T-helper 2 cell treated with Interferon-gamma antibody and Interleukin-4, amounts not matched to agents 100 ng/mL and 5 ng/mL, for 36 hours (primary cell): ENCODE results near the gene CDKN2A. TPM values are rescaled to one million over a fixed set of nuclear protein-coding genes. Genes with fewer than 3 reads are reported as not detected.

ENCODE experiments used
- intact Hi-C: fragments of 100-400 bp; cut with micrococcal nuclease; formaldehyde crosslinking; loops from one replicate; pipeline ENCODE4 v1.15.1; 2023
- total RNA-seq: library from RNA; stranded (reverse); gene quantifications from 2 replicates; pipeline ENCODE4 v1.2.3, GENCODE V29; 2022

Gene CDKN2A
- total RNA-seq, 1 donor from 2014 or later, result 21.2 TPM

GRCh38 chr9:21985964-21986667 lies 8.1 kb downstream of the CDKN2A start:
- intact Hi-C loops, result no loop called here

- intact Hi-C loops, result no loop called here
Measured at GRCh38 chr9:21984101-21984500, 10.1 kb downstream of the CDKN2A start.

GRCh38 chr9:21983561-21983935 lies 10.6 kb downstream of the CDKN2A start:
- intact Hi-C loops, result no loop called here

GRCh38 chr9:21982861-21983560 lies 11.2 kb downstream of the CDKN2A start:
- intact Hi-C loops, result no loop called here

GRCh38 chr9:21982391-21982790 lies 11.8 kb downstream of the CDKN2A start:
- intact Hi-C loops, result no loop called here

- intact Hi-C loops, result loop anchor here (5.0 to 10.0 kb wide), 2 partner anchors 131 to 468 kb away; partner anchors contain the start of gene DMRTA1
Measured at GRCh38 chr9:21976334-21976875, 17.8 kb downstream of the CDKN2A start.

- intact Hi-C loops, result loop anchor here (1.0 to 10.0 kb wide), 5 partner anchors 8 to 470 kb away; partner anchors contain the start of genes CDKN2A, CDKN2B-AS1 and DMRTA1
Measured at GRCh38 chr9:21974722-21975409, 19.3 kb downstream of the CDKN2A start.

GRCh38 chr9:21974343-21974721 lies 19.9 kb downstream of the CDKN2A start:
- intact Hi-C loops, result loop anchor here (10.0 kb wide), 1 partner anchor 470 kb away; the partner anchor contains the start of gene DMRTA1

GRCh38 chr9:21972361-21972760 lies 21.8 kb downstream of the CDKN2A start:
- intact Hi-C loops, result loop anchor here (10.0 kb wide), 1 partner anchor 472 kb away; the partner anchor contains the start of gene DMRTA1

GRCh38 chr9:21970800-21971640 lies 23.2 kb downstream of the CDKN2A start:
- intact Hi-C loops, result loop anchor here (10.0 kb wide), 1 partner anchor 474 kb away; the partner anchor contains the start of gene DMRTA1

GRCh38 chr9:21969951-21970799 lies 24.0 kb downstream of the CDKN2A start:
- intact Hi-C loops, result loop anchor here (1.0 to 10.0 kb wide), 2 partner anchors 35 to 475 kb away; partner anchors contain the start of gene DMRTA1

GRCh38 chr9:21969011-21969940 lies 24.9 kb downstream of the CDKN2A start:
- intact Hi-C loops, result loop anchor here (1.0 kb wide), 1 partner anchor 36 kb away; no protein-coding TSS in a partner anchor

GRCh38 chr9:21968331-21969010 lies 25.7 kb downstream of the CDKN2A start:
- intact Hi-C loops, result loop anchor here (1.0 kb wide), 2 partner anchors 21 to 37 kb away; no protein-coding TSS in a partner anchor

GRCh38 chr9:21967702-21968101 lies 26.5 kb downstream of the CDKN2A start:
- intact Hi-C loops, result loop anchor here (1.0 kb wide), 2 partner anchors 8 to 22 kb away; no protein-coding TSS in a partner anchor

- intact Hi-C loops, result loop anchor here (1.0 kb wide), 1 partner anchor 8 kb away; no protein-coding TSS in a partner anchor
Measured at GRCh38 chr9:21967169-21967568, 27.0 kb downstream of the CDKN2A start.

GRCh38 chr9:21966140-21966851 lies 27.9 kb downstream of the CDKN2A start:
- intact Hi-C loops, result no loop called here
